Measurements from ENCODE around the gene GJA1. TPM values are rescaled to one million over a fixed set of nuclear protein-coding genes. Genes with fewer than 3 reads are reported as not detected.
"Not testable (repeated sequence)": the region's sequence is repeated elsewhere in the genome, so short reads cannot be mapped to it uniquely, and the experiment has no call there.

The GJA1 gene
- total RNA-seq, 1 experiment from 2014 or later = 395 TPM

GRCh38 chr6:121430514-121431460 lies 4.7 kb upstream of the GJA1 start:
- no peak overlapping the region for H3K4me3 ChIP-seq (ENCODE audit: insufficient read depth, low read depth, low read length)
- DNase-seq = peak; percentile 35
- no peaks in the 10 kb centered on the region for H3K36me3 ChIP-seq (replicated peaks; ENCODE audit: control insufficient read depth, insufficient read depth, low read length)
- no peaks in the 10 kb centered on the region for H3K27me3 ChIP-seq (ENCODE audit: control insufficient read depth, insufficient read depth, low read length)

GRCh38 chr6:121431776-121432175 lies 3.7 kb upstream of the GJA1 start:
- DNase-seq; H3K27me3 ChIP-seq (ENCODE audit: control insufficient read depth, insufficient read depth, low read length); H3K4me3 ChIP-seq (ENCODE audit: insufficient read depth, low read depth, low read length); H3K36me3 ChIP-seq (replicated peaks; ENCODE audit: control insufficient read depth, insufficient read depth, low read length): not testable (repeated sequence)

- H3K27me3 ChIP-seq (ENCODE audit: control insufficient read depth, insufficient read depth, low read length) = no peaks in the 10 kb centered on the region
- H3K4me3 ChIP-seq (ENCODE audit: insufficient read depth, low read depth, low read length) = no peak overlapping the region
- no peak for DNase-seq
- no peaks in the 10 kb centered on the region for H3K36me3 ChIP-seq (replicated peaks; ENCODE audit: control insufficient read depth, insufficient read depth, low read length)
Observed at GRCh38 chr6:121434037-121434770, 1.2 kb upstream of the GJA1 start.

- Histone ChIP-seq H3K36me3 (replicated peaks; ENCODE audit: control insufficient read depth, insufficient read depth, low read length) (no peaks in the 10 kb centered on the region), H3K27me3 (ENCODE audit: control insufficient read depth, insufficient read depth, low read length) (no peaks in the 10 kb centered on the region), H3K4me3 (ENCODE audit: insufficient read depth, low read depth, low read length) (peak overlapping the region; percentile 81)
- DNase-seq = no peak
Observed at GRCh38 chr6:121436274-121436857, 920 bp downstream of the GJA1 start.

GRCh38 chr6:121436960-121437850 lies 1.8 kb downstream of the GJA1 start:
- H3K4me3 ChIP-seq (ENCODE audit: insufficient read depth, low read depth, low read length) = peak overlapping the region; percentile 81
- H3K27me3 ChIP-seq (ENCODE audit: control insufficient read depth, insufficient read depth, low read length) = no peaks in the 10 kb centered on the region
- peaks cover 3% of the 10 kb centered on the region; the same call in 1 of the 2 replicates for H3K36me3 ChIP-seq (replicated peaks; ENCODE audit: control insufficient read depth, insufficient read depth, low read length)
- peak; percentile 60 for DNase-seq

GRCh38 chr6:121437851-121438651 lies 2.6 kb downstream of the GJA1 start:
- Histone ChIP-seq H3K4me3 (ENCODE audit: insufficient read depth, low read depth, low read length) (peak overlapping the region; percentile 81), H3K27me3 (ENCODE audit: control insufficient read depth, insufficient read depth, low read length) (no peaks in the 10 kb centered on the region), H3K36me3 (replicated peaks; ENCODE audit: control insufficient read depth, insufficient read depth, low read length) (peaks cover 5% of the 10 kb centered on the region; the same call in 1 of the 2 replicates)
- peak; percentile 72 for DNase-seq

GRCh38 chr6:121438869-121439268 lies 3.4 kb downstream of the GJA1 start:
- H3K4me3 ChIP-seq (ENCODE audit: insufficient read depth, low read depth, low read length) = peak overlapping the region; percentile 81
- H3K36me3 ChIP-seq (replicated peaks; ENCODE audit: control insufficient read depth, insufficient read depth, low read length) = peaks cover 5% of the 10 kb centered on the region; the same call in 1 of the 2 replicates
- no peak for DNase-seq
- H3K27me3 ChIP-seq (ENCODE audit: control insufficient read depth, insufficient read depth, low read length) = no peaks in the 10 kb centered on the region

GRCh38 chr6:121439475-121439874 lies 4.0 kb downstream of the GJA1 start:
- H3K36me3 ChIP-seq (replicated peaks; ENCODE audit: control insufficient read depth, insufficient read depth, low read length) = peaks cover 6% of the 10 kb centered on the region; the same call in 1 of the 2 replicates
- no peaks in the 10 kb centered on the region for H3K27me3 ChIP-seq (ENCODE audit: control insufficient read depth, insufficient read depth, low read length)
- peak overlapping the region; percentile 81 for H3K4me3 ChIP-seq (ENCODE audit: insufficient read depth, low read depth, low read length)
- no peak for DNase-seq

GRCh38 chr6:121439926-121440325 lies 4.5 kb downstream of the GJA1 start:
- Histone ChIP-seq H3K4me3 (ENCODE audit: insufficient read depth, low read depth, low read length) (peak overlapping the region; percentile 81; the same call in 1 of the 2 replicates), H3K27me3 (ENCODE audit: control insufficient read depth, insufficient read depth, low read length) (no peaks in the 10 kb centered on the region), H3K36me3 (replicated peaks; ENCODE audit: control insufficient read depth, insufficient read depth, low read length) (peaks cover 8% of the 10 kb centered on the region; the same call in 1 of the 2 replicates)
- DNase-seq = no peak

GRCh38 chr6:121441477-121441876 lies 6.0 kb downstream of the GJA1 start:
- Histone ChIP-seq H3K4me3 (ENCODE audit: insufficient read depth, low read depth, low read length) (peak overlapping the region; percentile 2; the same call in 1 of the 2 replicates), H3K36me3 (replicated peaks; ENCODE audit: control insufficient read depth, insufficient read depth, low read length) (peaks cover 11% of the 10 kb centered on the region)

GRCh38 chr6:121442576-121442975 lies 7.1 kb downstream of the GJA1 start:
- H3K4me3 ChIP-seq (ENCODE audit: insufficient read depth, low read depth, low read length) = no peak overlapping the region
- no peak for DNase-seq
- no peaks in the 10 kb centered on the region for H3K27me3 ChIP-seq (ENCODE audit: control insufficient read depth, insufficient read depth, low read length)
- peaks cover 19% of the 10 kb centered on the region for H3K36me3 ChIP-seq (replicated peaks; ENCODE audit: control insufficient read depth, insufficient read depth, low read length)

More at GRCh38 chr6:121441477-121441876, 6.0 kb downstream of the GJA1 start:
- no peaks in the 10 kb centered on the region for H3K27me3 ChIP-seq (ENCODE audit: control insufficient read depth, insufficient read depth, low read length)
- no peak for DNase-seq

- no peak for DNase-seq
- no peaks in the 10 kb centered on the region for H3K27me3 ChIP-seq (ENCODE audit: control insufficient read depth, insufficient read depth, low read length)
- peaks cover 25% of the 10 kb centered on the region for H3K36me3 ChIP-seq (replicated peaks; ENCODE audit: control insufficient read depth, insufficient read depth, low read length)
- H3K4me3 ChIP-seq (ENCODE audit: insufficient read depth, low read depth, low read length) = no peak overlapping the region
Observed at GRCh38 chr6:121443971-121444541, 8.6 kb downstream of the GJA1 start.

- H3K36me3 ChIP-seq (replicated peaks; ENCODE audit: control insufficient read depth, insufficient read depth, low read length) = peaks cover 23% of the 10 kb centered on the region
- H3K27me3 ChIP-seq (ENCODE audit: control insufficient read depth, insufficient read depth, low read length); H3K4me3 ChIP-seq (ENCODE audit: insufficient read depth, low read depth, low read length); DNase-seq: not testable (repeated sequence)
Observed at GRCh38 chr6:121446705-121447104, 11.3 kb downstream of the GJA1 start.
